SU-DHL-6 (cell line): ENCODE data around the gene FLNB.

Experiments used
- H2AFZ ChIP-seq: fragments of 200-600 bp; sonication (generic); 2 replicates; pipeline ENCODE4 v1.6.1; 2014; ENCODE audit warnings: low read depth, mild to moderate bottlenecking, moderate library complexity, mixed read lengths, antibody characterized with exemption, low read length; ENCODE audit not compliant: severe bottlenecking
- H3F3A ChIP-seq: fragments of 200-600 bp; shearing (Covaris generic); 2 replicates; pipeline ENCODE4 v1.6.0; 2016; ENCODE audit warnings: antibody characterized with exemption, mild to moderate bottlenecking; ENCODE audit not compliant: insufficient read depth
- H3K27ac ChIP-seq: fragments of 200-600 bp; sonication (generic); 2 replicates; pipeline ENCODE4 v1.5.1; 2016; ENCODE audit warnings: low read depth, mild to moderate bottlenecking, low read length, moderate library complexity, mixed read lengths
- H3K27me3 ChIP-seq: fragments of 200-600 bp; sonication (generic), shearing (Covaris generic); 2 replicates; pipeline ENCODE4 v1.6.0; 2014; ENCODE audit warnings: mild to moderate bottlenecking, low read length
- H3K36me3 ChIP-seq: fragments of 200-600 bp; sonication (generic); 2 replicates; pipeline ENCODE4 v1.6.1; 2014; ENCODE audit warnings: mild to moderate bottlenecking, low read length, mixed read lengths
- H3K4me2 ChIP-seq: fragments of 300-600, 200-600 bp; shearing (Covaris generic), sonication (generic); 2 replicates; pipeline ENCODE4 v1.6.0; 2014; ENCODE audit warnings: low read length, low read depth, mild to moderate bottlenecking; ENCODE audit not compliant: poor library complexity, severe bottlenecking
- H3K4me3 ChIP-seq: fragments of 200-600 bp; sonication (generic); 2 replicates; pipeline ENCODE4 v1.5.1; 2014; ENCODE audit warnings: antibody characterized with exemption, low read length, mild to moderate bottlenecking, mixed read lengths; ENCODE audit not compliant: insufficient read depth, poor library complexity, severe bottlenecking
- H3K79me2 ChIP-seq: fragments of 200-600 bp; sonication (generic); 2 replicates; pipeline ENCODE4 v1.6.1; 2014; ENCODE audit warnings: mild to moderate bottlenecking, low read length, moderate library complexity; ENCODE audit not compliant: insufficient read depth
- H3K9ac ChIP-seq: fragments of 200-600 bp; sonication (generic); 2 replicates; pipeline ENCODE4 v1.7.0; 2014; ENCODE audit warnings: mild to moderate bottlenecking, low read length
- H3K9me2 ChIP-seq: fragments of 200-600 bp; sonication (generic); replicated peaks from 2 replicates; pipeline ENCODE4 v1.6.1; 2014; ENCODE audit warnings: low read length; ENCODE audit not compliant: insufficient read depth
- H3K9me3 ChIP-seq: fragments of 200-600 bp; sonication (generic); 2 replicates; pipeline ENCODE4 v1.6.1; 2014; ENCODE audit warnings: low read length, mixed read lengths; ENCODE audit not compliant: insufficient read depth
- H4K20me1 ChIP-seq: fragments of 200-600 bp; sonication (generic); 2 replicates; pipeline ENCODE4 v1.6.1; 2014; ENCODE audit warnings: low read depth, mild to moderate bottlenecking, antibody characterized with exemption, low read length, moderate library complexity, mixed read lengths
- CTCF ChIP-seq: fragments of 200-600 bp; sonication (generic); IDR thresholded peaks from one replicate; pipeline ENCODE4 v1.5.1; 2017; ENCODE audit warnings: antibody characterized with exemption, mild to moderate bottlenecking, low read length, moderate library complexity; ENCODE audit not compliant: insufficient read depth, poor library complexity, severe bottlenecking
- EZH2phosphoT487 ChIP-seq: fragments of 200-600 bp; sonication (generic), shearing (Covaris generic); conservative IDR thresholded peaks from 2 replicates; pipeline ENCODE4 v1.6.1; 2018; ENCODE audit warnings: mild to moderate bottlenecking, antibody characterized with exemption, low read length, moderate library complexity, mixed read lengths

FLNB gene

GRCh38 chr3:58180940-58181587 lies 172.8 kb downstream of the FLNB start:
- no peak overlapping the region for H3K4me2 ChIP-seq
- H3K27me3 ChIP-seq, result no peaks in the 10 kb centered on the region
- no peak overlapping the region for H2AFZ ChIP-seq
- no peaks in the 10 kb centered on the region for H3K79me2 ChIP-seq
- no peaks in the 10 kb centered on the region for H4K20me1 ChIP-seq
- H3K9me2 ChIP-seq, result no peaks in the 10 kb centered on the region
- TF ChIP-seq EZH2phosphoT487, result no peak
- TF ChIP-seq CTCF, result no peak
- no peak overlapping the region for H3K27ac ChIP-seq
- H3K4me3 ChIP-seq, result no peak overlapping the region
- no peak overlapping the region for H3K9ac ChIP-seq
- H3K9me3 ChIP-seq, result no peaks in the 10 kb centered on the region
- no peaks in the 10 kb centered on the region for H3F3A ChIP-seq
- no peaks in the 10 kb centered on the region for H3K36me3 ChIP-seq

GRCh38 chr3:58183221-58183620 lies 175.0 kb downstream of the FLNB start:
- Histone ChIP-seq H3K36me3 (no peaks in the 10 kb centered on the region), H3K27me3 (no peaks in the 10 kb centered on the region), H4K20me1 (no peaks in the 10 kb centered on the region), H3K9me2 (no peaks in the 10 kb centered on the region), H3K79me2 (no peaks in the 10 kb centered on the region), H3K9me3 (no peaks in the 10 kb centered on the region), H3K27ac (no peak overlapping the region), H3K4me3 (no peak overlapping the region), H3K9ac (no peak overlapping the region), H3F3A (no peaks in the 10 kb centered on the region), H2AFZ (no peak overlapping the region), H3K4me2 (no peak overlapping the region)
- TF ChIP-seq CTCF (no peak), EZH2phosphoT487 (no peak)

GRCh38 chr3:58183891-58184290 lies 175.7 kb downstream of the FLNB start:
- H3K79me2 ChIP-seq, result no peaks in the 10 kb centered on the region
- TF ChIP-seq EZH2phosphoT487 (no peak), CTCF (no peak)
- no peaks in the 10 kb centered on the region for H3K27me3 ChIP-seq
- H2AFZ ChIP-seq, result no peak overlapping the region
- no peak overlapping the region for H3K27ac ChIP-seq
- H3F3A ChIP-seq, result no peaks in the 10 kb centered on the region
- no peak overlapping the region for H3K4me2 ChIP-seq
- no peak overlapping the region for H3K4me3 ChIP-seq
- no peaks in the 10 kb centered on the region for H4K20me1 ChIP-seq
- no peaks in the 10 kb centered on the region for H3K36me3 ChIP-seq
- no peak overlapping the region for H3K9ac ChIP-seq
- no peaks in the 10 kb centered on the region for H3K9me3 ChIP-seq
- no peaks in the 10 kb centered on the region for H3K9me2 ChIP-seq
